IMR-90 (cell line): ENCODE results near the gene CRYBA4. TPM values are rescaled to one million over a fixed set of nuclear protein-coding genes. Genes with fewer than 3 reads are reported as not detected.
A peak's percentile ranks its signal among the peaks of the same experiment; 100 is the strongest.

Source experiments
- ATAC-seq: fragments of 200-7000 bp; cut with Tn5 transposase; 2 replicates; pipeline ENCODE4 v1.9.1; 2020; ENCODE audit warnings: low read depth, mild to moderate bottlenecking, moderate library complexity
- BruUV-seq: library from RNA; stranded (reverse); fragments of 400-500 nt; replicated peaks from 2 replicates; lab custom pipeline; 2021; lab: Mats Ljungman, UMichigan
- CTCF ChIA-PET: fragments of 300-600 bp; formaldehyde crosslinking; extraction: SDS; loops from one replicate; lab custom pipeline; 2021; ENCODE audit warnings: antibody characterized with exemption; lab: Yijun Ruan, JAX
- POLR2A ChIA-PET: fragments of 300-600 bp; sonication (Branson Sonifier 250); formaldehyde crosslinking; loops from one replicate; lab custom pipeline; 2022; ENCODE audit warnings: antibody characterized with exemption; ENCODE audit not compliant: unreplicated experiment; lab: Charles Lee
- DNase-seq: peaks from one replicate; pipeline ENCODE4 v3.0.0; 2013
- H2AFZ ChIP-seq: replicated peaks from 2 replicates; pipeline ENCODE3; 2013; ENCODE audit warnings: low read length, mild to moderate bottlenecking; ENCODE audit not compliant: poor library complexity
- H2AK5ac ChIP-seq: 2 replicates; pipeline ENCODE4 v1.6.1; 2013; ENCODE audit warnings: low read depth, low read length, inconsistent platforms
- H2AK9ac ChIP-seq: replicated peaks from 2 replicates; pipeline ENCODE3; 2013; ENCODE audit warnings: mild to moderate bottlenecking, low read depth, low read length, moderate library complexity; ENCODE audit not compliant: poor library complexity
- H2BK120ac ChIP-seq: 2 replicates; pipeline ENCODE4 v1.6.1; 2013; ENCODE audit warnings: low read depth, low read length, inconsistent platforms
- H2BK15ac ChIP-seq: 3 replicates; pipeline ENCODE4 v1.6.1; 2013; ENCODE audit warnings: low read depth, low read length, inconsistent platforms
- H2BK20ac ChIP-seq: 2 replicates; pipeline ENCODE4 v1.6.1; 2013; ENCODE audit warnings: low read depth, mild to moderate bottlenecking, inconsistent platforms, low read length, moderate library complexity
- H2BK5ac ChIP-seq: 2 replicates; pipeline ENCODE4 v1.6.1; 2013; ENCODE audit warnings: mild to moderate bottlenecking, low read depth, low read length, inconsistent platforms; ENCODE audit not compliant: poor library complexity, severe bottlenecking
- H3K14ac ChIP-seq: replicated peaks from 2 replicates; pipeline ENCODE4 v1.6.1; 2013; ENCODE audit warnings: low read depth, low read length, inconsistent platforms
- H3K18ac ChIP-seq: 2 replicates; pipeline ENCODE4 v1.6.1; 2013; ENCODE audit warnings: low read depth, low read length, control low read depth
- H3K23ac ChIP-seq: 2 replicates; pipeline ENCODE4 v1.6.1; 2013; ENCODE audit warnings: low read depth, low read length, inconsistent platforms
- H3K27ac ChIP-seq: 2 replicates; pipeline ENCODE4 v1.5.1; 2013; ENCODE audit warnings: mild to moderate bottlenecking, control low read depth, low read length; ENCODE audit not compliant: insufficient read depth
- H3K27me3 ChIP-seq: 2 replicates; pipeline ENCODE4 v1.6.1; 2013; ENCODE audit warnings: low read length; ENCODE audit not compliant: control insufficient read depth, insufficient read depth
- H3K36me3 ChIP-seq: 2 replicates; pipeline ENCODE4 v1.6.1; 2013; ENCODE audit warnings: low read length, mixed read lengths; ENCODE audit not compliant: control insufficient read depth, insufficient read depth
- H3K4ac ChIP-seq: 2 replicates; pipeline ENCODE4 v1.6.1; 2013; ENCODE audit warnings: low read depth, low read length, inconsistent platforms
- H3K4me1 ChIP-seq: 2 replicates; pipeline ENCODE4 v1.6.1; 2013; ENCODE audit warnings: low read length, mixed read lengths; ENCODE audit not compliant: control insufficient read depth, insufficient read depth
- H3K4me2 ChIP-seq: 2 replicates; pipeline ENCODE4 v1.6.1; 2013; ENCODE audit warnings: low read depth, mild to moderate bottlenecking, control low read depth, low read length, moderate library complexity
- H3K4me3 ChIP-seq: 2 replicates; pipeline ENCODE4 v1.5.1; 2013; ENCODE audit warnings: low read depth, mild to moderate bottlenecking, control low read depth, low read length, moderate library complexity; ENCODE audit not compliant: insufficient read depth
- H3K56ac ChIP-seq: 2 replicates; pipeline ENCODE4 v1.6.1; 2013; ENCODE audit warnings: low read length, inconsistent platforms; ENCODE audit not compliant: insufficient read depth; ENCODE audit errors: extremely low read depth
- H3K79me1 ChIP-seq, 2 experiments: 2 replicates each; pipeline ENCODE4 v1.6.1; 2013; ENCODE audit warnings: low read length in 2 of 2, inconsistent platforms in 1 of 2, low read depth in 1 of 2
- H3K9ac ChIP-seq: 2 replicates; pipeline ENCODE4 v1.6.1; 2013; ENCODE audit warnings: low read depth, low read length, control low read depth
- H3K9me1 ChIP-seq: 2 replicates; pipeline ENCODE4 v1.6.1; 2013; ENCODE audit warnings: low read length, inconsistent platforms; ENCODE audit not compliant: insufficient read depth
- H3K9me3 ChIP-seq: 2 replicates; pipeline ENCODE4 v1.6.1; 2013; ENCODE audit warnings: low read length; ENCODE audit not compliant: control insufficient read depth, insufficient read depth
- H4K20me1 ChIP-seq: 2 replicates; pipeline ENCODE4 v1.6.1; 2013; ENCODE audit warnings: low read length, inconsistent platforms; ENCODE audit not compliant: insufficient read depth
- H4K5ac ChIP-seq: 2 replicates; pipeline ENCODE4 v1.6.1; 2013; ENCODE audit warnings: mild to moderate bottlenecking, low read depth, low read length, control low read depth
- H4K8ac ChIP-seq, 2 experiments: 2 replicates each; pipeline ENCODE4 v1.6.1; 2013; ENCODE audit warnings: low read depth in 2 of 2, low read length in 2 of 2, control low read depth in 1 of 2, inconsistent platforms in 1 of 2
- H4K91ac ChIP-seq: 2 replicates; pipeline ENCODE4 v1.6.1; 2013; ENCODE audit warnings: low read depth, low read length, inconsistent platforms; ENCODE audit not compliant: insufficient read depth
- FOS ChIP-seq: fragments of 150-350 bp; IDR thresholded peaks from 2 replicates; pipeline ENCODE4 v1.6.1; 2016; ENCODE audit warnings: low read depth, low read length
- POLR2A ChIP-seq: IDR thresholded peaks from 2 replicates; pipeline ENCODE4 v1.6.1; 2012; ENCODE audit warnings: mild to moderate bottlenecking, low read depth, low read length
- RCOR1 ChIP-seq: IDR thresholded peaks from 2 replicates; pipeline ENCODE4 v1.6.1; 2012; ENCODE audit warnings: mild to moderate bottlenecking, low read length, improper control_type of control experiment; ENCODE audit not compliant: insufficient replicate concordance
- SMC3 ChIP-seq: fragments of 150-350 bp; IDR thresholded peaks from 2 replicates; pipeline ENCODE4 v1.6.1; 2016; ENCODE audit warnings: low read depth, mild to moderate bottlenecking, antibody characterized with exemption, low read length, moderate library complexity
- WGBS, 2 experiments: methylation state at CpG; one replicate each; pipeline versions ENCODE4 v1.1.5 to v1.1.7; 2013; ENCODE audit warnings: missing lambda C conversion rate in 2 of 2; ENCODE audit not compliant: insufficient read length in 1 of 2; ENCODE audit errors: extremely low coverage in 2 of 2; 5-methylcytosine and 5-hydroxymethylcytosine counted together
- dilution Hi-C: fragments of 300-500 bp; cut with HindIII; formaldehyde crosslinking; loops from one replicate; pipeline ENCODE4 v1.14.3; 2018; ENCODE audit warnings: low sequenced_read_pairs; ENCODE audit not compliant: unreplicated experiment
- in situ Hi-C: fragments of 300-500 bp; cut with MboI; formaldehyde crosslinking; loops from 3 replicates; pipeline ENCODE4 v1.14.3; 2019; ENCODE audit warnings: low sequenced_read_pairs, inconsistent platforms, mixed read lengths
- intact Hi-C: fragments of 100-400 bp; cut with micrococcal nuclease; formaldehyde crosslinking; loops from 2 replicates; pipeline ENCODE4 v1.10.0; 2022
- polyA plus RNA-seq, 3 experiments: library from polyadenylated mRNA; depleted of rRNA; stranded (reverse); fragments of >200 nt; gene quantifications; 2 replicates each; pipeline ENCODE4 v1.2.3, GENCODE V29; 2012; ENCODE audit warnings: low replicate concordance in 1 of 3
- total RNA-seq: library from RNA; depleted of rRNA; stranded (reverse); fragments of >200 nt; gene quantifications from 2 replicates; pipeline ENCODE4 v1.2.3, GENCODE V29; 2012
- TF ChIP-seq, protein P1 (sequence below): fragments of 150-350 bp; IDR thresholded peaks from 2 replicates; pipeline ENCODE4 v1.6.1; 2017; ENCODE audit warnings: mild to moderate bottlenecking, antibody characterized with exemption, low read length, low read depth

Gene CRYBA4
- total and polyA plus RNA-seq, 2 of the 4 experiments (the other 2 are of a cell fraction) = not detected

DNA sequence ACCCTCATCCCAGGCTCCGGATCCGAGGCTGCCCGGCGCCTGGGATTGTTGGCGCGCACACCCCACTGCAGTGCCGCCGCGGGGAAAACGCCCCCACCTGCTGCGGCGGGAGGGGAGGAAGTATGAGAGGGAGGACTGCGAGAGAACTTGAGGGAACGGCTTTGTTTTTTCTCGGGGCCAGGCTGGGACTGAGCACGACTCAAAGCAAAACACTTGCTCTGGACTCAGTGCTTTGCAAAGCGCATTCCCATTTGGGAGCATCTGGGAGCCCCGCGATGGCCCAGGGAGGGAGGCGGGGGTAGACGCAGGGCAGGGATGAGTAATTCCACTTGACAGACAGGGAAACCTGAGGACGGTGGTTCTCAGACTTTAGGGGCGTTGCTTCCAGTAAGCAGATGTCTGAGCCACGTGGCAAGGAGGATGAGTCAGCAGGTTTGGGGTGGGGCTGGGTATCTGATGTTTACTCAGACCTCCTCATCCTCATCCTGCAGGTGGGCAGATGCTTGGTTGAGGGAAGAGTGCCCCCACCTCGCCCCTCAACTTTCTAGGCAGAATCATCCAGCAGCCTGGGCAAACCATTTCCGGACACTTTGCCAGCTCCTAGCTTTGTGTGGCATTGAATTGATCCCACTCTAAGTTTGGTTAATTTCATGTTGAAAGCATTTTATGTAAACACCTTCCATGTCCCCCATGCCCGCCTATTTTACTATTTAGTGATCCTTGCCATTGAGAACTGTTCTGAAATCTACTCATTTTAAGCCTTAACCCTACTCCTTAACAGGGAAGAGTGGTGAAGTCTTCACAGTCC lies 37.1 kb downstream of the CRYBA4 start (continued):
- TF ChIP-seq, protein P1, sequence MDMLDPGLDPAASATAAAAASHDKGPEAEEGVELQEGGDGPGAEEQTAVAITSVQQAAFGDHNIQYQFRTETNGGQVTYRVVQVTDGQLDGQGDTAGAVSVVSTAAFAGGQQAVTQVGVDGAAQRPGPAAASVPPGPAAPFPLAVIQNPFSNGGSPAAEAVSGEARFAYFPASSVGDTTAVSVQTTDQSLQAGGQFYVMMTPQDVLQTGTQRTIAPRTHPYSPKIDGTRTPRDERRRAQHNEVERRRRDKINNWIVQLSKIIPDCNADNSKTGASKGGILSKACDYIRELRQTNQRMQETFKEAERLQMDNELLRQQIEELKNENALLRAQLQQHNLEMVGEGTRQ = peak; percentile 84

DNA sequence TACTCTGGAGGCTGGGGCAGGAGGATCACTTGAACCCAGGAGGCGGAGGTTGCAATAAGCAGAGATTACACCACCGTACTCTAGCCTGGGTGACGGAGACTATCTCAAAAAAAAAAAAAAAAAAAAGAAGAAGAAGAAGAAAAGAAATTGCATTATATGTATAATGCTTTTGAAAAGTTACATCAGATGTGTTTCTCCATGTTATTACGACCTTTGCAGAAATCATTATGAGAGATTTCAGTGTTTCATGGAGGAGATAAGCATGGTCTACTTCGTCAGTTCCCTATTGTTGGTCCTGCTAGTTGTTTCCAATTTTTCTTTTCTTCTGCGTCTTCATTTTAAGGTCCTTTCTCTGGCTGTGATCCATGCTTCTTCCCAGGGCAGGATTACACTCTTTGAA lies 38.6 kb downstream of the CRYBA4 start:
- in situ Hi-C loops (no loop called here), dilution Hi-C loops (no loop called here), intact Hi-C loops (no loop called here)
- Histone ChIP-seq H3K18ac (no peak overlapping the region), H2BK15ac (no peak overlapping the region), H3K14ac (no peak overlapping the region), H3K9ac (no peak overlapping the region), H4K8ac (no peak overlapping the region), H3K79me1 (no peaks in the 10 kb centered on the region), H3K27ac (no peak overlapping the region), H3K4me3 (no peak overlapping the region), H2BK120ac (no peak overlapping the region), H3K4ac (no peak overlapping the region), H2AK9ac (no peak overlapping the region), H3K4me1 (peaks cover 7% of the 10 kb centered on the region), H3K56ac (no peak overlapping the region), H4K5ac (no peak overlapping the region), H2AK5ac (no peak overlapping the region), H3K9me1 (no peaks in the 10 kb centered on the region; the same call in 1 of the 2 replicates), H2BK5ac (no peak overlapping the region), H3K23ac (no peak overlapping the region), H4K91ac (no peak overlapping the region), H3K36me3 (no peaks in the 10 kb centered on the region), H2BK20ac (peak overlapping the region; percentile 55; the same call in 1 of the 2 replicates), H3K4me2 (no peak overlapping the region), H3K9me3 (no peaks in the 10 kb centered on the region), H2AFZ (no peak overlapping the region), H4K20me1 (no peaks in the 10 kb centered on the region), H3K27me3 (peaks cover 22% of the 10 kb centered on the region)
- ATAC-seq = no peak
- no peak for TF ChIP-seq RCOR1
- no peak for TF ChIP-seq SMC3
- no peak for TF ChIP-seq FOS
- no peak for TF ChIP-seq POLR2A
- no TSS peak for BruUV-seq
- CTCF ChIA-PET = no interaction called here
- POLR2A ChIA-PET = no interaction called here
- 100% methylated on average over 1 of the region's 6 CpGs; no CpG with 5 or more reads in 1 of the 2 experiments for WGBS, 2 experiments
- DNase-seq = no peak
